H9 (cell line): ENCODE results near the gene EHBP1L1. TPM values are rescaled to one million over a fixed set of nuclear protein-coding genes. Genes with fewer than 3 reads are reported as not detected.

ENCODE experiments used
- DNase-seq: peaks from one replicate; pipeline ENCODE4 v3.0.0-alpha.2; 2017
- H2AFZ ChIP-seq: one replicate; pipeline ENCODE4 v1.6.1; 2013; ENCODE audit warnings: mild to moderate bottlenecking, low read length, control low read depth, moderate library complexity
- H2AK5ac ChIP-seq: 2 replicates; pipeline ENCODE4 v1.6.1; 2013; ENCODE audit warnings: low read length, control low read depth, mixed read lengths; ENCODE audit not compliant: insufficient read length
- H2BK120ac ChIP-seq: one replicate; pipeline ENCODE4 v1.6.1; 2013; ENCODE audit warnings: low read depth, mild to moderate bottlenecking, low read length, control low read depth, inconsistent platforms; ENCODE audit not compliant: poor library complexity, severe bottlenecking
- H2BK12ac ChIP-seq: 2 replicates; pipeline ENCODE4 v1.6.1; 2013; ENCODE audit warnings: low read length, control low read depth, mixed read lengths, low read depth; ENCODE audit not compliant: insufficient read length
- H2BK15ac ChIP-seq: 2 replicates; pipeline ENCODE4 v1.6.1; 2013; ENCODE audit warnings: low read depth, low read length, control low read depth
- H2BK20ac ChIP-seq: one replicate; pipeline ENCODE4 v1.6.1; 2013; ENCODE audit warnings: low read depth, mild to moderate bottlenecking, low read length, control low read depth, inconsistent platforms; ENCODE audit not compliant: poor library complexity, severe bottlenecking
- H2BK5ac ChIP-seq: 2 replicates; pipeline ENCODE4 v1.6.1; 2013; ENCODE audit warnings: low read length, control low read depth, mixed read lengths; ENCODE audit not compliant: insufficient read length
- H3K14ac ChIP-seq: 2 replicates; pipeline ENCODE4 v1.6.1; 2013; ENCODE audit warnings: low read length, control low read depth; ENCODE audit not compliant: insufficient read depth
- H3K18ac ChIP-seq: 2 replicates; pipeline ENCODE4 v1.6.1; 2013; ENCODE audit warnings: low read depth, mild to moderate bottlenecking, mixed read lengths, low read length, control low read depth; ENCODE audit not compliant: insufficient read length
- H3K23ac ChIP-seq: 2 replicates; pipeline ENCODE4 v1.6.1; 2013; ENCODE audit warnings: low read length, control low read depth, mixed read lengths, low read depth; ENCODE audit not compliant: insufficient read length
- H3K23me2 ChIP-seq: 2 replicates; pipeline ENCODE4 v1.6.1; 2013; ENCODE audit warnings: low read depth, mild to moderate bottlenecking, mixed read lengths, low read length, control low read depth; ENCODE audit not compliant: insufficient read length, poor library complexity, severe bottlenecking
- H3K27ac ChIP-seq: 2 replicates; pipeline ENCODE4 v1.5.1; 2013; ENCODE audit warnings: low read length, control low read depth, mixed read lengths, low read depth; ENCODE audit not compliant: insufficient read length
- H3K27me3 ChIP-seq: 2 replicates; pipeline ENCODE4 v1.6.1; 2013; ENCODE audit warnings: low read length, control low read depth, inconsistent platforms; ENCODE audit not compliant: insufficient read depth
- H3K4ac ChIP-seq: 2 replicates; pipeline ENCODE4 v1.6.1; 2013; ENCODE audit warnings: low read depth, mild to moderate bottlenecking, control low read depth, inconsistent platforms, low read length, moderate library complexity
- H3K4me1 ChIP-seq: 2 replicates; pipeline ENCODE4 v1.6.1; 2013; ENCODE audit warnings: low read length, control low read depth, inconsistent platforms; ENCODE audit not compliant: insufficient read depth
- H3K4me2 ChIP-seq: 2 replicates; pipeline ENCODE4 v1.6.1; 2013; ENCODE audit warnings: low read length, control low read depth, mixed read lengths; ENCODE audit not compliant: insufficient read length, insufficient read depth
- H3K56ac ChIP-seq: 2 replicates; pipeline ENCODE4 v1.6.1; 2013; ENCODE audit warnings: low read depth, mild to moderate bottlenecking, mixed read lengths, low read length, control low read depth; ENCODE audit not compliant: insufficient read length
- H3K79me1 ChIP-seq: 2 replicates; pipeline ENCODE4 v1.6.1; 2013; ENCODE audit warnings: low read depth, mild to moderate bottlenecking, moderate library complexity, low read length, control low read depth, inconsistent platforms; ENCODE audit not compliant: insufficient read depth, poor library complexity, severe bottlenecking
- H3K79me2 ChIP-seq: 2 replicates; pipeline ENCODE4 v1.6.1; 2013; ENCODE audit warnings: low read length, control low read depth, inconsistent platforms; ENCODE audit not compliant: insufficient read depth
- H3K9ac ChIP-seq: 2 replicates; pipeline ENCODE4 v1.6.1; 2013; ENCODE audit warnings: low read length, control low read depth, mixed read lengths; ENCODE audit not compliant: insufficient read length; ENCODE audit errors: extremely low read depth
- H3K9me3 ChIP-seq: one replicate; pipeline ENCODE4 v1.6.1; 2013; ENCODE audit warnings: low read depth, low read length, inconsistent platforms; ENCODE audit not compliant: control insufficient read depth
- H3T11ph ChIP-seq: one replicate; pipeline ENCODE4 v1.6.1; 2013; ENCODE audit warnings: mild to moderate bottlenecking, low read length, control low read depth, inconsistent platforms
- H4K20me1 ChIP-seq: one replicate; pipeline ENCODE4 v1.6.1; 2013; ENCODE audit not compliant: control insufficient read depth, insufficient read length, insufficient read depth
- H4K5ac ChIP-seq: 2 replicates; pipeline ENCODE4 v1.6.1; 2013; ENCODE audit warnings: low read depth, mild to moderate bottlenecking, mixed read lengths, low read length, control low read depth; ENCODE audit not compliant: insufficient read length
- H4K8ac ChIP-seq: replicated peaks from 2 replicates; pipeline ENCODE4 v1.6.1; 2013; ENCODE audit warnings: low read length, control low read depth, mixed read lengths, low read depth; ENCODE audit not compliant: insufficient read length
- H4K91ac ChIP-seq: 2 replicates; pipeline ENCODE4 v1.6.1; 2013; ENCODE audit warnings: low read depth, mild to moderate bottlenecking, moderate library complexity, mixed read lengths, low read length, control low read depth; ENCODE audit not compliant: insufficient read length
- H3K27ac Mint-ChIP-seq, 3 experiments: 2 replicates in 2 of 3; 3 replicates in 1 of 3; pipeline ENCODE4 v1.8.0; 2020 to 2021; ENCODE audit warnings: mixed read lengths in 3 of 3, mild to moderate bottlenecking in 1 of 3, moderate library complexity in 1 of 3
- H3K27me3 Mint-ChIP-seq: 2 replicates; pipeline ENCODE4 v1.8.0; 2021; ENCODE audit warnings: low read depth, mild to moderate bottlenecking, moderate library complexity, mixed read lengths
- H3K36me3 Mint-ChIP-seq, 3 experiments: 2 replicates in 2 of 3; 3 replicates in 1 of 3; pipeline ENCODE4 v1.8.0; 2020 to 2021; ENCODE audit warnings: low read depth in 3 of 3, mixed read lengths in 3 of 3; ENCODE audit not compliant: insufficient read depth in 1 of 3
- H3K4me1 Mint-ChIP-seq, 2 experiments: 2 replicates each; pipeline ENCODE4 v1.8.0; 2020; ENCODE audit warnings: mixed read lengths in 2 of 2
- H3K4me3 Mint-ChIP-seq, 2 experiments: 2 replicates in 1 of 2; 3 replicates in 1 of 2; pipeline ENCODE4 v1.8.0; 2020 to 2021; ENCODE audit warnings: mild to moderate bottlenecking in 2 of 2, mixed read lengths in 2 of 2, moderate library complexity in 1 of 2
- H3K9me3 Mint-ChIP-seq, 2 experiments: 2 replicates in 1 of 2; 3 replicates in 1 of 2; pipeline ENCODE4 v1.8.0; 2020; ENCODE audit warnings: mild to moderate bottlenecking in 2 of 2, mixed read lengths in 2 of 2, moderate library complexity in 1 of 2
- CTCF ChIP-seq: fragments of 200-600 bp; sonication (generic); conservative IDR thresholded peaks from 3 replicates; pipeline ENCODE4 v1.8.0; 2021; ENCODE audit warnings: antibody characterized with exemption, mild to moderate bottlenecking
- WGBS: extraction: QIAGEN DNeasy Blood & Tissue Kit; methylation state at CpG from one replicate; pipeline ENCODE4 v1.1.7; 2013; ENCODE audit warnings: missing lambda C conversion rate, low lambda C conversion rate, mixed read lengths; ENCODE audit not compliant: insufficient read length; ENCODE audit errors: extremely low coverage; 5-methylcytosine and 5-hydroxymethylcytosine counted together
- total RNA-seq: library from RNA; stranded (reverse); gene quantifications from 2 replicates; pipeline ENCODE4 v1.2.1, GENCODE V29; 2021

EHBP1L1 gene
- total RNA-seq, 1 experiment from 2014 or later, result 13.8 TPM

DNA sequence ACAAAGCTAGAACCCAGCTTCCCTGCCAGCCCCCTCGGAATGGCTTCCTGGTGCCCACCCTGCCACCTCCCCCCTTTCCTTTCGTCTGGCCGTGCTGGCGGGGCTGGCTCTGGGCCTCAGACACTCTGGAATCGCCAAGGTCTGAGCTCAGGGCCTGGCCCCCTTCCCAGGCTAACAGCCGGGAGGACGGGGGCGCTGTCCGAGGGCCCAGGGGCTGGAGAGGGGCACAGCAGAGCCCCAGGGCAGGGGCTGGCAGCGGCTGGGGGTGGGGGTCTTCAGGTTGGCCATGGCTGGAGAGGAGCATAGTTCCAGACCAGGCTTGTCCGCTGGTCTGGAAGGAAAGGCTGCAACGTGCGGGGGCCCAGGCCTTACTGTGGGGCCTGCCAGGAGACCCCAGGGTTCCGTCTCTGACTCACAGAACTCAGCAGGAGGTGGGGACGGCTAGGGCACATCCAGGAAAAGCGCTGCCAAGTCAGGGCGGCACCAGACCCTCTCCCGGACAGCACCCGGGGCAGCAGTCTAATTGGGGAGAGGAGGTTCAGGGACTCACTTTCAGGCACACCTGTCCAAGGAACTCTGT lies 16.8 kb upstream of the EHBP1L1 start:
- no peaks in the 10 kb centered on the region; the same call in 1 of the 2 replicates for H3K27me3 ChIP-seq
- no peaks in the 10 kb centered on the region for H3K36me3 Mint-ChIP-seq
- no peak overlapping the region for H2BK20ac ChIP-seq
- no peak overlapping the region for H2AFZ ChIP-seq
- H2BK15ac ChIP-seq, result no peak overlapping the region
- no CpG with 5 or more reads among the region's 19 CpGs for WGBS
- H3K9ac ChIP-seq, result no peak overlapping the region
- H3K56ac ChIP-seq, result no peak overlapping the region
- H3K4me3 Mint-ChIP-seq, result peak overlapping the region; percentile 45 to 72; a peak in 4 of 5 replicates
- no peak overlapping the region for H3K27ac ChIP-seq
- H3K9me3 Mint-ChIP-seq, result no peaks in the 10 kb centered on the region
- TF ChIP-seq CTCF, result no peak
- peaks cover 9% of the 10 kb centered on the region; the same call in 1 of the 2 replicates for H3K4me1 ChIP-seq
- H4K20me1 ChIP-seq, result no peaks in the 10 kb centered on the region
- no peak overlapping the region for H4K91ac ChIP-seq
- no peaks in the 10 kb centered on the region for H3K23me2 ChIP-seq
- H3T11ph ChIP-seq, result no peak overlapping the region
- no peak overlapping the region for H3K23ac ChIP-seq
- no peak overlapping the region for H3K4ac ChIP-seq
- H3K79me2 ChIP-seq, result no peaks in the 10 kb centered on the region
- H4K5ac ChIP-seq, result no peak overlapping the region
- no peak overlapping the region for H3K27ac Mint-ChIP-seq
- peak overlapping the region; percentile 22 for H3K4me2 ChIP-seq
- H3K27me3 Mint-ChIP-seq, result peaks cover 48% of the 10 kb centered on the region
- no peak overlapping the region for H2BK12ac ChIP-seq
- no peak overlapping the region for H2BK5ac ChIP-seq
- no peak overlapping the region for H2BK120ac ChIP-seq
- DNase-seq, result no peak
- peak overlapping the region; percentile 0; the same call in 1 of the 2 replicates for H3K14ac ChIP-seq
- no peak overlapping the region for H2AK5ac ChIP-seq
- H4K8ac ChIP-seq, result no peak overlapping the region
- no peaks in the 10 kb centered on the region for H3K9me3 ChIP-seq
- H3K79me1 ChIP-seq, result no peaks in the 10 kb centered on the region
- no peak overlapping the region for H3K18ac ChIP-seq
- H3K4me1 Mint-ChIP-seq, result peaks cover 46 to 63% of the 10 kb centered on the region in 2 experiments
